Activated CD4-positive, CD25-positive, alpha-beta regulatory T cell treated with anti-CD3 and anti-CD28 coated beads, Interleukin-2, amount 50 U/mL, for 24 hours (primary cell): ENCODE results near the gene NUDT4.
"Not testable (repeated sequence)": the region's sequence is repeated elsewhere in the genome, so short reads cannot be mapped to it uniquely, and the experiment has no call there.

Experiments used
- ATAC-seq, 2 donors: fragments of 150-1000 bp; cut with Tn5 transposase; one replicate each; pipeline ENCODE4 v1.10.0; 2021; ENCODE audit warnings: mild to moderate bottlenecking in 1 of 2, moderate library complexity in 1 of 2

Gene NUDT4

DNA sequence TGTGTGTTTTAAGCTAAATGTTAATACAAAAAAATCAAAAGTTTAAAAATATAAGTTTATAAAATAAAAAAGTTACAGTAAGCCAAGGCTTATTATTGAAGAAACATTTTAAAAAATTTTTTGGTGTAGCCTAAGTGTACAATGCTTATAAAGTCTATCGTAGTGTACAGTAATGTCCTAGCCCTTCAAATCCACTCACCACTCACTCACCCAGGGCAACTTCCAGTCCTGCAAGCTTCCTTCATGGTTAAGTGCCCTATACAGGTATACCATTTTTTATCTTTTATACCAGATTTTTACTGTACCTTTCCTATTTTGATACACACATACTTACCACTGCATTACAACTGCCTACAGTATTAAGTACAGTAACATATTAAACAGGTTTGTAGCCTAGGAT is 52.1 kb downstream of the NUDT4 start:
- no peak for ATAC-seq

DNA sequence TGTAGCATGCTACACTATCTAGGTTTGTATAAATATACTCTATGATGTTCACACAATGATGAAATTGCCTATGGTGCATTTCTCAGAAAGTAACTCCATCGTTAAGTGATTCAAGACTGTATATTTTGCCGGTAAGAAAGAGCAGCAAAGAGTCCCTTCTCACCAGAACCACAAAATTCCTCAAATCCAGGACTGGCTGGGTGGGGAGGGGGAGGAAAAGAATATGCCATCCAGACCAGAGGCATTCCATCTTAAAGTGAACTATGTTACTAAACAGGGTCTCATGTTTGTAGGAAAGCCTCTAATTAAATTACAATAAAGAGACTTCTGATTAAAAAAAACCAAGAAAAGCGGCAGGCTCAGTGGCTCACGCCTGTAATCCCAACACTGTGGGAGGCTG is 52.6 kb downstream of the NUDT4 start:
- no peak for ATAC-seq

DNA sequence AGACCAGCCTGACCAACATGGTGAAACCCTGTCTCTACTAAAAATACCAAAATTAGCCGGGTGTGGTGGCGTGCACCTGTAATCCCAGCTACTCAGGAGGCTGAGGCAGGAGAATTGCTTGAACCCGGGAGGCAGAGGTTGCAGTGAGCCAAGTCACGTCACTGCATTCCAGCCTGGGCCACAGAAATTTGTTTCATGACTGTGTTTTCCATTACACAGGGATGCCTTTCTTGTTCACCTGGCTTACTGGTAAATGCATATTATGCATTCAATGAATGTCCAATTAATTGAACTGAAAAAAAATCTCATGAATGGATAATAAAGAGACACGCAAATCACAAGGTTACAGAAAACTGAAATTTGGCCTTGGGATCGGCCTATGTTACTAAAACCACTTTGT is 54.3 kb downstream of the NUDT4 start:
- ATAC-seq = not testable (repeated sequence)

DNA sequence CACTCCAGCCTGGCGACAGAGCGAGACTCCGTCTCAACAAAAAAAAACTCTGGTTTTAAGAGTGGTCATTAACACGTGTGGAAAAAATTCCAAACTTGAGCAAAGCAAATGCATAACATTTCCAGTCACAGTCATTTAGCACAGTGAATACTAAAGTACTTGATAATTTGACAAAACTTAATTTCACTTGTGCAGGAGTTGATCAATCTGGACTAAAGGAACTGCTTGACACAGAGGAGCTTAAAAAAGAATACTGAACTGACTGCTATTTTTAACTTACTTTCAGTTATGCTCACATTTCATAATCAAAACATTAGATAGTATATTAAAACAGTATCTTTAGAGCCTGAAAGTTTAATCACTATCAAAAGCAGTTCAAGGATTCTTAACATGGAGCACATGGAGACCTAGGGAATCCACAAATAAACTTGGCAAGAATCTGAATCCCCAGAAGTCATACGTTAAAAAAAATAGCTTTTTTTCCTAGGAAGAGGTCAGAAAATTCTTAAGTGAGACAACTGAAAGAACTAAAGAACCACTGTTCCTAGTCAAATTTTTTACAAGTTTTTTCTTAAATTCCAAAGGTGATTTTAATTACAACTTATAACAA is 56.6 kb downstream of the NUDT4 start:
- no peak for ATAC-seq

DNA sequence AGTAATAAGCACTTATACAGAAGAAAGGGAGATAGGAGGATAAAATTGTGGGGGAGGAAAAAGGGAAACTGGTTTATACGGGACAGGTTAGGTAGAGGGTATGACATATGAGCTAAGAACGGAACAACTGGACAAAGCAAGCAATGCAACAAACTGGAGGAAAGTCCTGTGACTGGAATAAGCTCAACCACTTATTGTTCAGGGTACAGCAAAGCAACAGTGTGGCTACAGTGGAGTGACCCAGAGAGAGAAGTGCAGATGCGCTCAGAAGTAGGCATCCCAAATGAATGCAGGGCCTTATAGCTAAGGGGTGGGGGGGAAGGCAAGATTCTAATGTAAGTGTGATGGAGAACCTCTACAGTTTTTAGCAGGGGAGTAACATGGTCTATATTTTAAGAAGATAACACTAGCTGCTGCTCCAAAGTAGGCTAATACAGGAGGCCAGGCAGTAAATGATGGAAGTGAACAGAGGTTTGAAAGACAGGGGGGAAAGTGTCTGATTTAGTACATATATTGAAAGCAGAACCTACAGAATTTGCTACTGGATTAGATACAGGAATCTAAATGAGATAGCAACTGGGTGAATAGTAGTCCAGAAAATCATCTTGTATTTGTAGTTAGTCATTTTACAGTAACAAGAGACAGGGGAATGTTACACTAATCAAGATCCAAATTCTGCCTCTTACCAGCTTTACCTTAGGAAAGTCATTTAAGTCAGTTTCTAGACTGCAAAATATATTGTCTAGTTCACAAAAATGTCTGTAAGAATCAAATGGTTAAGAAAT is 60.7 kb downstream of the NUDT4 start:
- no peak for ATAC-seq

DNA sequence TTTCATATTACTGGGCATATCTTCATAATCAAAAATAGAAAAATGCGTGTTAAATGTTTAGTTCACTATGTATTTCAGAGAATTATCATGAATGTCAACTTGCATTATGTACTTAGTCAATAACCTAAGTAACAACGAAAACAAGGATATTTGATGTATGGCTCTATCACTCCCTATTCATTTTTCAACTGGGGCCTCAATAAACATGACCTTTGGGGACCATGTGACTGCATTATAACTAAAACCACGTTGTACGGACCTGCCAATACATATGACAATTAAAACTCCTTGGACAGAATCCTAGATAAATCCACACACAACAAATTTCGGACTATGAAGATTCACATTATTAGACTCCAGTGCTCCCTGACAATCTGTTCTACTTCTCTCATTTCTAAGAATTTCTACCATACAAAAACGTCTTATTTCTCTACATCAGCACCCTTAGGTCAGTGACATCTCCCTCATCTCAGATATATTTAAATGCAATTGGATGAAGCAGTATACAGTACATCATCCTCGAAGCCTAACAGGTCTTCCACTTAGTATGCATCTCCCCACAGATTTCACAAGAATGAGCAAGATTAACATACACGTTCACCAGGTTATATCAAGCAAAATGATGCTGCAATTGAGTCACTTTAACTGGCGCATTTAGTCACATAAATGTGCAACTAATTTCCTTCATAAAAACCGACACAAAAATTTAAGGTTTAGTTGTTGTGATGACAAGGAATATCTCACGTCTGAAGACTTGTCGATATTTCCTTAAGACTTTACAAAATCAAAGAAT is 62.5 kb downstream of the NUDT4 start:
- peak in 1 of 2 donors; percentile 5 for ATAC-seq

DNA sequence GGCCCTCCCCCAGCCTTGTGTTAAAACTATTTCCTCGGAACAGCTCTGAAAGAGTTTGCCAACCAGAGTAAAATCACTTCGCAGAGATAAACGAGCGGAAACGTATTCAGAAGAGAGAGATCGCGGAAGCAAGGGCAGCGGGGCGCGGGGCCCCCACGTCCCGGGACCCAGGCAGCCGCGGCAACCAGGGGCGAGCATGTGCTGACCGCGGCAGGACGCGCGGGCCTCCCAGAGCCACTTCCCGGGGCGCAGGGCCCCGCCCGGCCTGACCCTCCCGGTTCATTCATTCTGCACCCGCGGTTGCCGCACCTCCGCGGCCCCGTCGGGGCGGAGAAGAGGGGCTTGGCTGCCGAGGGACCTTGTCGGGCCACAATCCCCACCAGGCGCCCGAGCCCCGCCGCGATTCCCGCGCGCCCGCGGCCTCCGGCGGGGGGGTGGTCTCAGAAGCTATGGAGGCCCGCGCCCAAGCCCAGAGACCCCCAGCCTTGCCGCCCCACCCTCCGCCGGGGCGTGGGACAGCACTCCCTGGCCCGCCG is 63.4 kb downstream of the NUDT4 start:
- no peak for ATAC-seq

DNA sequence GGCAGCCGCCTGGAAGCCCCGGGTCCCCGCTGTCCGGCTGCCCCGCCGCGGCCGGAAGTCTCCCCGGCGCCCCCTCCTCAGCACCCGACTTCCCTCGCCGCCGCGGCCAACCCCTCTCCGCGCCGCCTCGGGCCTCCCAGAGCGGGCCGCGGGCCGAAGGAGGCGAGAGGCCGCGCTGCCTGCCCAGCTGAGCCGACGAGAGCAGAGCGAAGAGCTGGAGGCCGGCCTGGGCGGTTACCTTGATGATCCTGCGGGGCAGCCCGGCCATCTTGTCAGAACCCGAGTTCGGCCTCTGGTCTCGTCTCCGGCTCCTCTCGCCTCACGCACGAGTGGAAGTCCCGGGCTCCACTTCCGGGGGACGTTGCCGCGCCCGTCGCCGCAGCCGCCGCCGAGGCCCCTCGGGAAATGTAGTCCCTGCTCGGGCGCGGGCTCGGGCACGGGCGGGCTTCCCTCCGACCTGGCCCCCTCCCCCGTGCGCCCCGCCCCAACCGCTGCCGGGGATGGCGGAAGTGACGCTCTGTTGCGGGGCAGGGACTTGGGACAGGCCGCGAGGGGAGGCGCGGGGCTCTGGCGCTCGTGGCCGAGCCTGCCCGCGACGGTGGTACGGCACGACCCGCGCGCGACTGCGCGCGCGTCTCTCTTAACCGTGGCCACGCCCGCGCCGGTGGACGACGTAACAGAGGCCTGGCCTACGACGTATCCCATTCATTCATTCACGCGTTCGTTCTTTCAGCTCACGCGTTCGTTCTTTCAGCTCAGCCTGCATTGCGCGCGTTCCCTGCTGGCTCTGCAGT is 64.1 kb downstream of the NUDT4 start, which contains the start of gene UBE2N:
Gene UBE2N, minus strand, starts transcription at position 331 of the 794 bp plus-strand sequence. Its CDS starts 63 bp downstream, at position 268.
- ATAC-seq = peak; percentile 85 to 88

DNA sequence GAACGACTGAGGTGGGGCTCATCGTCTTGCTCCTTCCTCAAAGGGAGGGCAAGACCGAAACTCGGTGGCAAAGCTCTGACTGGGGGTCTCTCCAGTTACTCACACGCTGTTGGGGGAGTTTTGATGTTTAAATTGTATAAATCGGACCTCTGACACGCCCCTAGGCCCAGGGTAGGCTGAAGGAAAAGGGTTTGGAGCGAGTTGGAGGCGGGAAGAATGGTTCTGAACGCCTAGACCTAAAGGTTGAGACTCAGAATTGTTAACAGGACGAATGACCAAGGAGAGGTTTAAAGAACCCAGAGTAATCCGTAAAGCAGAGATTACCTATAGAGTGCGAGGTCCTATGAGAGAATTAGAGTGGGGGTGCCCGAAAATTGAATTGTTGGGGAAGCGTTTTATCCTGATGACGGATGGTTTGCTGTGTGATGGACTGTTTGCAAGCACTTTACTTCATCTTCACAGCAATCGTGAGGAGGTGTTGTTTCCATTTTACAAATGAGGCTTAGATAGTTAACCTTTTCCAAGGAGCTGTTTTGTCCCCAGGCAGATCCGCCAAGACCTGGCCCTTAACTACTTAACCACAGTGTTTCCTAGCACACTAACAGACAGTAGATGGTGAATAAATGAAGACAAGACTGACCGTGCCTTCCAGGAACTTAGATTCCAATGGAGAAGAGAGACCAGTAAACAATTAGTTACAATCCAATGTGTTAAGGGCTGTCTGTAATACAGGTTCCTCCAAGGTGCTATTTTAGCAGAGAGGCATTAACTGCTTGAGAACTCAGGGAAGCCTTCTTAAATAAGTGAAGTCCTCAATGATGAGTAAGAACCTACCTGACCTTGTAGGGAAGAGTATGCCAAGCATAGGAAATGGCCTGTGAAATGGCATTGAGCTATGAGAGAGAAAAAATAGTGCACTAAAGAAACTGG is 65.0 kb downstream of the NUDT4 start:
- ATAC-seq = no peak

DNA sequence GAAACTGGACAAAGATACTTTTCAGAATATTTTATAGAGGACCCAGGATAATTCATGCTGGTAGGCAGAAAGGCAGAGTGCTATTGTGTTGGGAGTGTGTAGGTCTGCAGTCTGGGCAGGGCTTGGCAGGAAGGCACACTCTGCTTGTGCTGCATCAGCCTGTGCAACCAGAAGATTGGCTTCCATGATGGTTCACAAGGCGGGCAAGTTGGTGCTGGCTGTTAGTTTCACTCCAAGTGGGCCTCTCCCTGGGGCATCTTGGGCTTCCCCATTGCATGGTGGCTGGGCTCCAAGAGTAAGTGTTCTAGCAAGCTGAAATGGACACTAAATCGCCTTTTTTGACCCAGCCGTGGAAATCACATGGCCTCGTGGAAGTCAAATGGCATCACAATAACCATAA is 65.9 kb downstream of the NUDT4 start:
- no peak for ATAC-seq

DNA sequence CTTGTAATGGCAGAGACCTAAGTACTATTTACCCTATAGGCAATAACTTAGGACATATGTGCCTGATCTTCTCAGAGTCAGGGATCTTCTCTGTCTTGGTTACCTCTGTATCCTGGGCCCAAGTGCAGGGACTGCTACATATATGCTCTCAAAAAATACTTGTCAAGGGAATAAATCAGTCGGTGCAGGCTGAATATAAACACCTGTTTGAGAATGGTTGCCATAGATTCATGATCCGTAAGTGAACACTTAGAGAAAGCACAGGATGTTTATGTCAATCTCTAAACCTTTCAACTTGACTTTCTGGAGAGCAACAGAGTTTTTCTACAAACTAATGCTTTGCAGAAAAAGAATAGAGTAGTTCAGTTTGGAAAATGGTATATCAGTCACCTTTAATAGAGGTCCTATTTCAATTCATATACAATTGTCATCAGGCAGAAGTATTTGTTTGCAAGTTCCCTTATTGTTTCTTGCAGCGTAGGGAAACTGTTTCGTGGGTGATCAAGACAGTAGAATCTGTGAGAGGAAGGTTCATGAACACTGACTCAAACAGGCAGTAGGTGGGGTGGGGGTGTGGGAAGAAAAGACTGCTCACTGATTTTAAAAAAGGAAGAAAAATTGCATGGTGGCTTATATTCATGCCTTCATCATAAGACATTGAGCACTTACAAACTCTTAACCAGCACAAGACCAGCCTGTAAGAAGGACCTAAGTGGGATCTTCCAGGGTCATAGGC is 70.0 kb downstream of the NUDT4 start:
- peak; percentile 58 to 65 for ATAC-seq

DNA sequence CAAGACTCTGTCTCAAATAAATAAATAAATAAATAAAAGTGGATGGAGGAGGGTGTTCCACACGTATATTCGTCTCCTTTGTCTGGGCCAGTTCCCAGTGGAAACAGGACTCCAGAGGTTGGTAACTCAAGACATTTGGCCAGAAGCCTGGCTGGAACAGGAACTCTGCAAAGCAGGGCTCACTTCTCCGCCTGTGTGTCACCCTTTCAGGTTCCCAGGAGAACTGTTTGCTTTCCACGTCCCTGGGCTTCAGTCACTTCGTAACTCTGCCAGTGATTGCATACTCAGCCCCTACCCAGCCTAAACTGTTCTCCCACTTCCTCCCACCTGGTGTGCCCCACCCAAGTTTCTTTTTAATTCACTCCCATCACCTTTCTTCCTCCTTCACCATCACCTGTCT is 71.1 kb downstream of the NUDT4 start:
- ATAC-seq = no peak

DNA sequence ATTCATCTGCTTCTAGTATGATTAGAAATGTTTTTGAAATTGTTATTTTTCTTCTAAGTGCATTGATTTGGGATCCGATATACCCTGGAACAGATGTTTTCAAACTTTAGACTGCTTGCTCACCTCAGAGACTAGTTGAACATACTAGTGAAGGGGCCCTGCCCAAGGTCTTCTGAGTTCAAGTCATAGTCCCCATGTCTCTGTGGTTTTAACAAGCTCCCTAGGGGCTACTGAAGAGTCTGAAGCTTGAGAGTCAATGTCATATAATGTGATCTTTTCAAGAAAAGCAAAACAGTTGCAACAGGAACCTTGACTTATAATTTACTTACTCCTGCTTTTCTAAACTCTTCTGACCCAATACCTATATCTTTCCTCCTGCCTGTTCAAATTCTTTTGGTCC is 71.6 kb downstream of the NUDT4 start:
- ATAC-seq = peak; percentile 53 to 65

DNA sequence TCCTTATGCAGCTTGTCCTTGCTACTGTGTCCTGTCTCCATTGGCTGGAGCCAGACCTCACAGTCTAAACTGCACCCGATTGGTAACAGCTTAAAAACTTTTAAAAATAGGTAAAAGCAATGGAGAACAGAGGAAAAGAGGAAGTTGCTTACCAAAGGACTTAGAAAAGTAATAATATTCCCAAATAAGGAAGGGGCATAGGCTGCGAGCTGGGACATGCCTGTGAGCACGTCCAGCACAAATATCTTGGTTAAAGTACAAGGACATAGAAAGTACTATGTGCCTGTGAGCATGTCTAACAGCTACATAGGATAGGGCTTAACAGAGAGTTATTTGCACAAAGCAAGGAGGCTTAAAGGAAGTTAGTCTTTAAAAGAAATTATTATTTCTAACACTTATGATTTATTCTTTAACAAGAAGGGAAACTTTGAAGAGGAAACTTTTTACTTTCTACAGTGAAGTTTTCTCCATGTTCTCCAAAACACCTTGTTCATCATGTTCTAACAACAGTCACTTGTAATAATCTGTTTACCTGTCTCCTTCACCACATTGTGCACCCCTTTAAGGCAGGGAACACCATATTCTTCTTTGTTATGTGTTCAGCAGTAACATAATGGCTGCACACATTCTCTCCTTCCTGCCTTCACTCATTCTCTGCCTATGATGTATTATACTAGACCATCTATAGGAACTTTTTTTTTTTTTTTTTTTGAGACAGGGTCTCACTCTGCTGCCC is 73.9 kb downstream of the NUDT4 start:
- no peak for ATAC-seq

DNA sequence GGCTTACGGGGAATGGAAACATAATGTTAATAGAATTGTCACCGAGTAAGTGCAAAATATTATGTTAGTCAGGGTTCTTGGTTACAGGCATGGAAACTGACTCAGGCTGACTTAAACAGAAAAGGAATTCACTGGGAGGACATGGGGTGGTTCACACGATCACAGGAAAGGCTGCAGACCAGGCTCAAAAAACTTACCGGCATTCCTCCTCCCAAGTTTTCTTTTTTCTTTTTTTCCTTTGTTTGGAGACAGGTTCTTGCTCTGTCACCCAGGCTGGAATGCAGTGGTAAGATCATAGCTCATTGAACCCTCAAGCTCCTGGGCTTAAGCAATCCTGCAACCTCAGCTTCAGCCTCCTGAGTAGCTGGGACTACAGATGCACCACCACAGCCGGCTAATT is 75.9 kb downstream of the NUDT4 start:
- ATAC-seq = no peak

DNA sequence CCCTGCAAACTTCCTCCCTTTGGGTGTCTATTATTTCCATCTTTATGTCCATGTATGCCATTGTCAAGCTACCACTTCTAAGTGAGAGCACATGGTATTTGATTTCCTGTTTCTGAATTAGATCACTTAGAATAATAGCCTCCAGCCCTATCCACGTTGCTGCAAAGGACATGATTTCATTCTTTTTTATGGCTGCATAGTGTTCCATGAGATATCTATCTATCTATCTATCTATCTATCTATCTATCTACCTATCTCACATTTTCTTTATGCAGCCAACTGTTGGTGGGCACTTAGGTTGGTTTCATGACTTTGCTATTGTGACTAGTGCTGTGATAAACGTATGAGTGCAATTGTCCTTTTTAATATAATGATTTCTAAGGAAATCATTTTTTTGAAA is 78.4 kb downstream of the NUDT4 start:
- ATAC-seq = no peak
